GM12801 (cell line): ENCODE data around the gene ERC2.

Source experiments
- TF ChIP-seq, protein P1 (sequence below): IDR thresholded peaks from one replicate; pipeline ENCODE4 v1.5.1; 2011; ENCODE audit warnings: control low read depth; ENCODE audit not compliant: insufficient read length; ENCODE audit errors: extremely low read depth

The ERC2 gene

DNA sequence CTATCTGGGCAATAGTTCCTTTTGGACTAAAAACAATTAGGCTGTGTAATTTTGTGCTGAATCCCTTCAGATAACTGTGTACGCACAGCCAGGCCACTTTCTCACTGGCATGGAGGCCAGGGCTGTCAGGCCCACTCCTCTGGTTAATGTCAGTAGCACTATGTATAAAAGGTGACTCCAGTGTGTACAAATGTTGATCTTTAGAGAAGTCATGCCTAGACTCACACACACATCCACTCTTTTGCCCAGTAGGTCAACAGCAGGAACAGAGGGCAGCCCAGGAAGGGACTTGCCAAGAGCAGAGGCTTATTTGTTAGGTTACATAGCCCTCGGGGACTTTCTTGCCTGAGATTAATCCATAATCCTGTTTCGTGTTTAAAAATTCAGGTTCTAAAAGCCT lies 564.6 kb downstream of the ERC2 start:
- TF ChIP-seq, protein P1, sequence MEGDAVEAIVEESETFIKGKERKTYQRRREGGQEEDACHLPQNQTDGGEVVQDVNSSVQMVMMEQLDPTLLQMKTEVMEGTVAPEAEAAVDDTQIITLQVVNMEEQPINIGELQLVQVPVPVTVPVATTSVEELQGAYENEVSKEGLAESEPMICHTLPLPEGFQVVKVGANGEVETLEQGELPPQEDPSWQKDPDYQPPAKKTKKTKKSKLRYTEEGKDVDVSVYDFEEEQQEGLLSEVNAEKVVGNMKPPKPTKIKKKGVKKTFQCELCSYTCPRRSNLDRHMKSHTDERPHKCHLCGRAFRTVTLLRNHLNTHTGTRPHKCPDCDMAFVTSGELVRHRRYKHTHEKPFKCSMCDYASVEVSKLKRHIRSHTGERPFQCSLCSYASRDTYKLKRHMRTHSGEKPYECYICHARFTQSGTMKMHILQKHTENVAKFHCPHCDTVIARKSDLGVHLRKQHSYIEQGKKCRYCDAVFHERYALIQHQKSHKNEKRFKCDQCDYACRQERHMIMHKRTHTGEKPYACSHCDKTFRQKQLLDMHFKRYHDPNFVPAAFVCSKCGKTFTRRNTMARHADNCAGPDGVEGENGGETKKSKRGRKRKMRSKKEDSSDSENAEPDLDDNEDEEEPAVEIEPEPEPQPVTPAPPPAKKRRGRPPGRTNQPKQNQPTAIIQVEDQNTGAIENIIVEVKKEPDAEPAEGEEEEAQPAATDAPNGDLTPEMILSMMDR = no peak

DNA sequence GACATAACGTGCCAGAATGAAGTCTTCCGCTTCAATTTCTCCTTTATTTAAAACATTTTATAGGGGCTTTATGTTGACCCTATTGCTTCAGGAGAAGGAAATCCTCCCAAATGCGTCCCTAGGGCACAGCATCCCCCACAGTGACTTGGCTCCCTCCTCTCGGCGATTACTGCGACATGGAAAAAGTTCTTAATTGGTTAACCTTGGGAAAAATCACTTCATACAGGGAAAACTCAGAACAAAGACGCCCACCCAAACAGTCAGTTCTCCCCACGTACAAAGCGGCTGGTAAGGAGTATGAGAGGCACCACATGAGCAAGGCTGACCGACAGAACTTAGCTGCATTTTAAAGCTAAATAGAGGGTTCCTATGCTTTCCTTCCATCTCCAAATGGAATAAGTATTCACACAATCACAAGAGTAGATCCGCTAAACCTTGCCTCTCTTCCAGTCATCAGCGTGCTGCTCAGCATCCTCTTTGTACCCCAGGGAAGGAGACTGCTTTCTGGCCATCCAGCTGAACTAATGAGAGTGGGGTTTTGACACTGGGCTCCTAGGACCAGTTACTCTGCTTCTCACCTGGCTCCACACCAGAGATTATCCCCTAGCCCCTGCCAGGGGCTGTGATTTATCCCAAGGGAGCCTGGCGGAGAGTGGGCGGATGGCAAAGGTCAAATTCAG lies 565.9 kb downstream of the ERC2 start:
- TF ChIP-seq, protein P1 = no peak

DNA sequence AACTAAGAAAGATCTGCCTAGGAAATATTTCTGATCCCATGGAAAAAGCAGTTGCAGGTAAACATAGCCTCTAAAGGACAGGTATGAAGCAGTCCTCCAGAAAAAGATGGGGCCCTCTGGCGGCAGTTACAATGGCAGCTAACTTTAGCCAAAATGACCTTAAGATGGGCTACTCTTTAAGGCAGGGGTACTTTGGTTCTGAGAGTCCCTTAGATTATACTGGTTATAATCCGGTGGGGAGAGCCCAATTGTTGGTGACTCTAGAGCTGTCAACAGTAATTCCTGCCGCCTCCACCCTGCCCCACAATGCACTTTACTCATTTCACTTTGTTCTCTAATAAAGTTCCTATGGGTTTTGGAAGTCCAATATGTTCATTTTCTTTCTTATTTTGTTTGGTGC lies 568.4 kb downstream of the ERC2 start:
- TF ChIP-seq, protein P1 = no peak

DNA sequence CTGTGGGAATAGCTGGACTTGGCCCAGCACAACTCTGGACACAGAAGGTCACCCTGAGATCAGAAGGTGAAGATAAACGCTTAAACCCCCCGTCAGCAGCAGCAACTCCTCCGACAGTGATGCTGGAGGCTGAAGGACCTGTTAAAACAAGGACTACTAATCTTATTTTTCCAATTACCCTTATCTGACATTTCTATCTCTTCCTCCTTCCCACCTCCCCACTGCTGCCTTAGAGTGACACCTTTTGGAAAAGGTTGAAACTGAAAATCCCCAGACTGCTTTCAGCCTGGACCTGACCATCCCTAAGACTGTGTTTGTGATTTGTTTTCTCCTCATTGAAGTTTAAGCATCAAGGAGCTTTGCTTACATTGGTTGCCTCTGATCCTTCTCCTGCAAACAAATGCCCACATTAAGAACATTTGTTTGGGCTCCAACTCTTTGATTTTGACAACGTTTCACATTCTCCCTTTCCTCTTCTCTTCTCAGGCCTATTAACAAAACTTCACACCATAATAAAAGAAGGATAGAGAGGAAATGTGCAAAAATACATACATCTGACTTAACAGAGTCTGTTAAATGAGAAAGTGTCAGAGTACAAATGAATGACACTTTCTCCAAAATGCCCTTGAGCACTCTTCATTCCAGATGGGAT lies 570.6 kb downstream of the ERC2 start:
- TF ChIP-seq, protein P1 = no peak

DNA sequence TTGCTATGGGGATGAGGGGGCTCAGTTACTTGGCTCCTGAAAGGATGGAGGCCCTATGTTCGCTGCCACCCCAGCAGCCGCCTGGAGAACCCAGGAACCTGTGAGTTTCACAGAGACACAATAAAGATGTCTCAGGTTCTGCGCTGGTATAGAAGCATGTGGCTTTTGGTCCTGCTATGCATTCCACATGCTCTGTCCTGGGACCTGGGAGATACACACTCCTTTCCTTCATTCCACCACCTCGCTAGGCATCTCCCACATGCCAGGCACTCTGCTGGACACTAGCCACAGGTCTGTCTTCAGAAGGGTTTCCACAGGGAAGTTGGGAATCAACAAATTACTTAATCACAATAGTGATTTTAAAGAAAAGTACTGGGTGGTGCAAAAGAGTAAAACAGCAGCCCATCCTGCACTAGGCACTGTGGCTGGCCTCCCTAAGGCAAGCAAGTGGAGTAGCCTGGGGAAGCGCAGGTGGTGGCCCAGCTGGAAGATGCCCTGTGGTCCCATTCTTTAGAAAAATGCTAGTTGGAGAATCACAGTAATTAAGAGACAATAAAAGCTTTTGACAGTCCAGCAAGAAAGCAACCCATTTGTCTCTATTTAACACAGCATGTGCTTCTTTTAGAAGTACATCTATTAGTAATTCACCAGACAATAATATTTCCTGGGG lies 572.2 kb downstream of the ERC2 start:
- TF ChIP-seq, protein P1 = no peak

DNA sequence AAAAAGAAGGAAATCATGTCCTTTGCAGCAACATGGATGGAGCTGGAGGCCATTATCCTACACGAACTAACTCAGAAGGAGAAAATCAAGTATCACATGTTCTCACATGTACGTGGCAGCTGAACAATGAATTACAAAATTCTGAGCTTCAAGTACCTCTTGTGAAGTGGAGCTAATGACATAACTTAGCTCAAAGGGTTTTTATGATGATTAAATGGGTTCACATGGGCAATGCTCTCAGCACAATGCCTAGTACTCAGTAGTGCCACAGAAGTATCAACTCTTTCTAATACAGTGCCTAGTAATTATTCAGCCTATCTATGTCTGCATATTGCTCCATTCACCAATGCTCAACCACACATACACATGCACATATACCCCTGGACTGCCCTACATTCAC lies 573.7 kb downstream of the ERC2 start:
- TF ChIP-seq, protein P1 = no peak

DNA sequence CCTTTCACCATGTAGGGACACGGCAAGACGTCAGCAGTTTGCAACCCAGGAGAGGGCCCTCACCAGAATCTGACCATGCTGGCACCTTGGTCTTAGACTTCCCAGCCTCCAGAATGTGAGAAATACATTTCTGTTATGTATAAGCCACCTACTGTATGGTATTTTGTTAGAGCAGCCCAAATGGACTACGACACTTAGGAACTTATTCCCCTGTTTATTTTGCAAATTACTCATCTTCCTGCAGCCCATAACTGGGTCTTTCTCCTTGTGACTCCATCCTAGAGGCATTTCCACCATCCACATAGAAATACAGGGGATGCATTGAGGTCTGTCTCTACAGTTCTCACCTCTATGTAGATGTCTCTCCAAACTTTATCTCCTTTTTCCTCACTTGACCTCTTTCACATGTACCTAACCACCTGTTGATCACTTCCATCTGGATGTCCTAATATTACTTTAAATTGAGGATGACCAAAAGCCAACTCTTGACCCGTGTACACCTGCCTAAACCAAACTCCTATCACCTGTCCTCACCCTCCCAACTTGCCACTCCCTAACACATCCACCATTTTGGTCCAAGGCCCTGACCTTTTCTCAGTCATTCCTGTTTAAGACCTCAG lies 575.1 kb downstream of the ERC2 start:
- TF ChIP-seq, protein P1 = no peak
